NK-92 (cell line): ENCODE data around the gene PRKAR1B.

Experiments used
- DNase-seq: peaks from one replicate; lab custom pipeline; 2025; ENCODE audit not compliant: unreplicated experiment; lab: John Stamatoyannopoulos, UW

Gene PRKAR1B

DNA sequence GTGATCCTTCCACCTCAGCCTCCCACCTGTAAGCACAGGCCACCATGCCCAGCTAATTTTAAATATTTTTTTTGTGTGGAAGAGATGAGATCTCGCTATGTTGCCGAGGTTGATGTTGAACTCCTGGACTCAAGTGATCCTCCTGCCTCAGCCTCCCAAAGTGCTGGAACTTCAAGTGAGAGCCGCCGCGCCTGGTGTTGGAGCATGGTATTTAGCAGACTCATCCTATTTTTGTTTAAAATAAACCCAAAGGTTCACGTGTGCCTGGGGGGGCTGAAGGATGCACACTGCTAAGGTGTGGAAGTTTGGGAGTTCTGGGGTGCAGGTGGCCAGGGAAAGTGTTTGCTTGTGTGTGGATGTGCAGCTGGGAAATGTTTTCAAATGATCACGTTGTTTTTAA, 225.6 kb downstream of the PRKAR1B start:
- DNase-seq, result no peak

GRCh38 chr7:500521-501420, 226.3 kb downstream of the PRKAR1B start:
- DNase-seq, result no peak

GRCh38 chr7:499853-500485, 227.1 kb downstream of the PRKAR1B start:
- no peak for DNase-seq
